GM12878 (cell line): ENCODE data around the gene ELFN2.

Source experiments
- IKZF1 ChIP-seq: fragments of 450-650 bp; conservative IDR thresholded peaks from 2 replicates; pipeline ENCODE4 v1.6.1; 2017; ENCODE audit warnings: antibody characterized with exemption, mild to moderate bottlenecking
- POLR2A ChIP-seq: IDR thresholded peaks from 2 replicates; pipeline ENCODE4 v1.6.1; 2011; ENCODE audit warnings: low read depth, mild to moderate bottlenecking, low read length
- RAD21 ChIP-seq: IDR thresholded peaks from 2 replicates; pipeline ENCODE4 v1.6.1; 2011; ENCODE audit warnings: mild to moderate bottlenecking, low read depth, low read length, moderate library complexity; ENCODE audit not compliant: insufficient read depth

DNA sequence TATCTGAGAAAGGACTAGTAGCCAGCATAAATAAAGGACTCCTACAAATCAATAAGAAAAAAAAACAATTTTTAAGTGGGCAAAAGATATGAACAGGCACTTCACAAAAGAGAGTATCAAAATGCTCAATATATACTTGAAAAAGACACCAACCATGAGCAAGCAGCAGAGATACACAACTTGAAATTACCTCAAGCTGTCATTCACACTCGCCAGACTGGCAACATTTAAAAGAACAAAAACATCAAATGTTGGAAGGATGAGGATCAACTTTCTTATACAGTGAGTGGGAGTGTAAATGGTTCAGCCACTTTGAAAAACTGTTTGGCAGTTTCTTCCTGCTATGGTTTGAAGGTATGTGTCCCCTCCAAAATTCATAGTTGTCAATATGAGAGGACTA is 23.9 kb upstream of the ELFN2 start:
- TF ChIP-seq RAD21 = no peak
- no peak for TF ChIP-seq IKZF1
- no peak for TF ChIP-seq POLR2A
